RWPE2 (cell line): ENCODE data around the gene PGAP3.

Experiments used
- ATAC-seq: fragments of 200-7000 bp; cut with Tn5 transposase; 3 replicates; pipeline ENCODE4 v1.9.1; 2021; ENCODE audit warnings: low read depth
- DNase-seq: peaks from one replicate; pipeline ENCODE4 v3.0.0-alpha.2; 2020; ENCODE audit warnings: low spot score
- H3K27ac ChIP-seq: fragments of 450-650 bp; 2 replicates; pipeline ENCODE4 v1.5.1; 2017; ENCODE audit warnings: mild to moderate bottlenecking; ENCODE audit not compliant: poor library complexity, severe bottlenecking
- H3K27me3 ChIP-seq: fragments of 250-450 bp; sonication (Bioruptor Pico); 2 replicates; pipeline ENCODE4 v1.5.1; 2021; ENCODE audit warnings: mild to moderate bottlenecking, moderate library complexity; ENCODE audit not compliant: insufficient read depth, poor library complexity, severe bottlenecking
- H3K36me3 ChIP-seq: fragments of 250-450 bp; sonication (Bioruptor Pico); 2 replicates; pipeline ENCODE4 v1.5.1; 2020; ENCODE audit warnings: low read depth, mild to moderate bottlenecking, moderate library complexity
- H3K4me1 ChIP-seq: fragments of 250-450 bp; sonication (Bioruptor Pico); 2 replicates; pipeline ENCODE4 v1.5.1; 2021; ENCODE audit warnings: mild to moderate bottlenecking, moderate library complexity; ENCODE audit not compliant: insufficient read depth, poor library complexity, severe bottlenecking
- H3K4me3 ChIP-seq: fragments of 250-450 bp; sonication (Bioruptor Pico); 2 replicates; pipeline ENCODE4 v1.5.1; 2021; ENCODE audit warnings: mild to moderate bottlenecking, moderate library complexity; ENCODE audit not compliant: severe bottlenecking
- H3K9me3 ChIP-seq: fragments of 250-450 bp; sonication (Bioruptor Pico); 2 replicates; pipeline ENCODE4 v1.5.1; 2021; ENCODE audit warnings: mild to moderate bottlenecking, moderate library complexity; ENCODE audit not compliant: severe bottlenecking
- TF ChIP-seq, protein P1 (sequence below): fragments of 450-650 bp; IDR thresholded peaks from one replicate; pipeline ENCODE4 v1.5.1; 2017; ENCODE audit warnings: mild to moderate bottlenecking, moderate library complexity; ENCODE audit not compliant: poor library complexity, severe bottlenecking

The PGAP3 gene

DNA sequence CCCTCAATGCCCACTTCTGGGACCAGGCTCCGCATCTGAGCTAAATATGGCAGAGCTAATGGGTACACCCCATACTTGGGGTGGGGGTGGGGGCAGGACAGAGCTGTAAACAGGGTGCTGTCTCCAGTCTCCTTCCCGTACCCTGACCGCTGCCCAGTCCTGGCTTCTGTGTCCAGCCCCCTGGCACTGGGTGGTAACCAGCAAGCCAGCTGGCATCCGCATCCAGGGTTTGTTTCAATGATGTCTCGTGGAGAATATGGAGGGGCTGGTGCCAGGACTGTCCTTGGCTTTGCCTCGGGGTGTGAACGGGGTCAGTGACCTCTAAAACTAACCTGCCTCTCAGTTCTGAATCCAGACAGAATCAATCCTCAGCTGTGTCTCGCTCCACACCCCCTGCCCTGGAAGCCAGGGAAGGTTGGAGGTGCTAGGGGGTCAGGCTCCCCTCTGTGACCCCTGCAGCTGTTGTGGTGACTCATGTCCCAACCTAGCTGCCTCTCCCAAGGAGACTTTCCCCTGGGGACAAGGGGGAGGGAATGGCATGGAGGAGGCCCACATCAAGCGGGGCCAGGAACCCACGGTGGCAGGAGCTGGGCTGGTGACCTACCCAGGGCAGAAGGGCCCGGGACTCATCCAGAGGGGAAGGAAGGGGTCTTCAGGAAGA lies 21.1 kb downstream of the PGAP3 start:
- Histone ChIP-seq H3K4me3 (no peak overlapping the region), H3K27me3 (peaks cover 4% of the 10 kb centered on the region), H3K27ac (no peak overlapping the region), H3K4me1 (no peaks in the 10 kb centered on the region), H3K36me3 (no peaks in the 10 kb centered on the region), H3K9me3 (no peaks in the 10 kb centered on the region)
- ATAC-seq (no peak), DNase-seq (peak; percentile 51)
- TF ChIP-seq, protein P1, sequence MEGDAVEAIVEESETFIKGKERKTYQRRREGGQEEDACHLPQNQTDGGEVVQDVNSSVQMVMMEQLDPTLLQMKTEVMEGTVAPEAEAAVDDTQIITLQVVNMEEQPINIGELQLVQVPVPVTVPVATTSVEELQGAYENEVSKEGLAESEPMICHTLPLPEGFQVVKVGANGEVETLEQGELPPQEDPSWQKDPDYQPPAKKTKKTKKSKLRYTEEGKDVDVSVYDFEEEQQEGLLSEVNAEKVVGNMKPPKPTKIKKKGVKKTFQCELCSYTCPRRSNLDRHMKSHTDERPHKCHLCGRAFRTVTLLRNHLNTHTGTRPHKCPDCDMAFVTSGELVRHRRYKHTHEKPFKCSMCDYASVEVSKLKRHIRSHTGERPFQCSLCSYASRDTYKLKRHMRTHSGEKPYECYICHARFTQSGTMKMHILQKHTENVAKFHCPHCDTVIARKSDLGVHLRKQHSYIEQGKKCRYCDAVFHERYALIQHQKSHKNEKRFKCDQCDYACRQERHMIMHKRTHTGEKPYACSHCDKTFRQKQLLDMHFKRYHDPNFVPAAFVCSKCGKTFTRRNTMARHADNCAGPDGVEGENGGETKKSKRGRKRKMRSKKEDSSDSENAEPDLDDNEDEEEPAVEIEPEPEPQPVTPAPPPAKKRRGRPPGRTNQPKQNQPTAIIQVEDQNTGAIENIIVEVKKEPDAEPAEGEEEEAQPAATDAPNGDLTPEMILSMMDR: no peak

DNA sequence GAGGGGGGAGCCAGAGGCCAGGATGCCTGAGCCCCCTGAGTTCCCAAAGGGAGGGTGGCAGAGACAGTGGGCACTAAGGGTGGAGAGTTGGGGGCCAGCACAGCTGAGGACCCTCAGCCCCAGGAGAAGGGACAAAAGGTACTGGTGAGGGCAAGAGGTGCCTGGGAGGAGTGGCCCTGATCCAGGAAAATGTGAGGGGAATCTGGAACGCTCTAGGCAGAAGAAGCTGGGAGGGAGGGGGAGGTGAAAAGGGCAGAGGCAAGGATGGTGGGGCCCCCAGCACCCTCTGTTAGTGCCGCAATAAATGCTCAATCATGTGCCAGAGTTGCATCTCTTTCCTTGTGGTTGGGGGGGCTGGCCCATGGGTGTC lies 21.6 kb downstream of the PGAP3 start:
- no peaks in the 10 kb centered on the region for H3K9me3 ChIP-seq
- DNase-seq: no peak
- H3K27ac ChIP-seq: no peak overlapping the region
- H3K4me3 ChIP-seq: no peak overlapping the region
- no peak for ATAC-seq
- no peaks in the 10 kb centered on the region for H3K36me3 ChIP-seq
- TF ChIP-seq, protein P1: no peak
- H3K4me1 ChIP-seq: no peaks in the 10 kb centered on the region
- H3K27me3 ChIP-seq: peaks cover 4% of the 10 kb centered on the region

DNA sequence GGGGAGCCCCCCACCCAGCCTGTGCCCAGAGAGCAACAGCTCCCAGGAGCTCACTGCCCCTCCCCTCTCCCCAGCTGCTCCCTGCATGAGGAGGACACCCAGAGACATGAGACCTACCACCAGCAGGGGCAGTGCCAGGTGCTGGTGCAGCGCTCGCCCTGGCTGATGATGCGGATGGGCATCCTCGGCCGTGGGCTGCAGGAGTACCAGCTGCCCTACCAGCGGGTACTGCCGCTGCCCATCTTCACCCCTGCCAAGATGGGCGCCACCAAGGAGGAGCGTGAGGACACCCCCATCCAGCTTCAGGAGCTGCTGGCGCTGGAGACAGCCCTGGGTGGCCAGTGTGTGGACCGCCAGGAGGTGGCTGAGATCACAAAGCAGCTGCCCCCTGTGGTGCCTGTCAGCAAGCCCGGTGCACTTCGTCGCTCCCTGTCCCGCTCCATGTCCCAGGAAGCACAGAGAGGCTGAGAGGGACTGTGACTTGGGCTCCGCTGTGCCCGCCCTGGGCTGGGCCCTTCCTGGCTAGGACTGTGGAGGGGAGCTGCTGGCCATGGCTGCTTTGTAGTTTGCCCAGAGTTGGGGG lies 22.1 kb downstream of the PGAP3 start:
- H3K4me3 ChIP-seq: no peak overlapping the region
- no peak for DNase-seq
- H3K27ac ChIP-seq: no peak overlapping the region
- ATAC-seq: peak; percentile 53
- TF ChIP-seq, protein P1: no peak
- no peaks in the 10 kb centered on the region; the same call in 1 of the 2 replicates for H3K36me3 ChIP-seq
- H3K4me1 ChIP-seq: no peaks in the 10 kb centered on the region
- H3K9me3 ChIP-seq: no peaks in the 10 kb centered on the region
- peaks cover 4% of the 10 kb centered on the region for H3K27me3 ChIP-seq

DNA sequence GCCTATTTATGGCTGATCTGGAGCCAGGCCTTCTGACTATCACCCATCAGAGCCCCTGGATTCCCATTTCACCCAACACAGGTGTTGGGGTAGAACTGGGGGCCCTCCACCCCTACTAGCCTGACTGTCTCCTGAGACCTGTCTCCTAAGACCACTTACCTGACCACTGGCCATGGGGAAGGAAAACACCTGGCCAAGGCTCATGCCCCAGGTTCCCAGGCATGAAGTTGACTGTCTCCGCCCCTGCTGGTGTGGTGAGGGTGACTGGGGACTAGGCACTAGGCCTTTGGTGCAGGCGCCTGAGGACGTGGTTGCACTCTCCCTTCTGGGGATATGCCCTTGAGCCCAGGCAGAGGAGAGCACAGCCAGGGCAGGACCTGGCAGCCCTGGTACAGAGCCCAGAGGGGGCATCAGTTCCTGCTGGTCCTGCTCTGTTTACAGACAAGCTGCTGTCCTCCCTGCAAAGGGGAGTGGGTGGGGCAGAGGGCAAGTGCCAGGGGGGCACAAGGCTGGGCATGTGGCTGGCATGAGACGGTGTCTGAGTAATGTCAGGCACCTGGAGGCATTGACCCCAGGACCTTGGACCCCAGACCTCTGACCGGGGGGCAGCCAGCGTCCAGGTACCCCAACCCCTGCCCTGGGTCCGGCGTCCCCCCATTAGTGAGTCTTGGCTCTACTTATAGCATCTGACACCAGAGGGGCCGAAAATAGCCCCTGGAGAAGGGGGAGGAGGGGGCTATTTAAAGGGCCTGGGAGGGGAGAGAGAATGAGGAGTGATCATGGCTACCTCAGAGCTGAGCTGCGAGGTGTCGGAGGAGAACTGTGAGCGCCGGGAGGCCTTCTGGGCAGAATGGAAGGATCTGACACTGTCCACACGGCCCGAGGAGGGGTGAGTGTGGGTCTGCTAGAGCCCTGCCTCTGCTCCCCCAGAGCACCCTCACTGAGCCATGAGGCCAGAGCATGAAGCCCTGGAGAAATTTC lies 23.0 kb downstream of the PGAP3 start, which contains the start of gene TCAP:
TCAP (plus strand) TSS at position 769 of the 981 bp plus-strand sequence; CDS start at position 780, 11 bp downstream.
- ATAC-seq (no peak), DNase-seq (no peak)
- H3K9me3 ChIP-seq: no peaks in the 10 kb centered on the region
- H3K27ac ChIP-seq: no peak within 1 kb of the TSS
- no peak within 1 kb of the TSS for H3K4me3 ChIP-seq
- TF ChIP-seq, protein P1: no peak
- peaks cover 4% of the 10 kb centered on the region for H3K27me3 ChIP-seq
- no peaks in the 10 kb centered on the region; the same call in 1 of the 2 replicates for H3K36me3 ChIP-seq
- no peaks in the 10 kb centered on the region for H3K4me1 ChIP-seq
